ENCODE data around the gene PALLD.

Gene PALLD

DNA sequence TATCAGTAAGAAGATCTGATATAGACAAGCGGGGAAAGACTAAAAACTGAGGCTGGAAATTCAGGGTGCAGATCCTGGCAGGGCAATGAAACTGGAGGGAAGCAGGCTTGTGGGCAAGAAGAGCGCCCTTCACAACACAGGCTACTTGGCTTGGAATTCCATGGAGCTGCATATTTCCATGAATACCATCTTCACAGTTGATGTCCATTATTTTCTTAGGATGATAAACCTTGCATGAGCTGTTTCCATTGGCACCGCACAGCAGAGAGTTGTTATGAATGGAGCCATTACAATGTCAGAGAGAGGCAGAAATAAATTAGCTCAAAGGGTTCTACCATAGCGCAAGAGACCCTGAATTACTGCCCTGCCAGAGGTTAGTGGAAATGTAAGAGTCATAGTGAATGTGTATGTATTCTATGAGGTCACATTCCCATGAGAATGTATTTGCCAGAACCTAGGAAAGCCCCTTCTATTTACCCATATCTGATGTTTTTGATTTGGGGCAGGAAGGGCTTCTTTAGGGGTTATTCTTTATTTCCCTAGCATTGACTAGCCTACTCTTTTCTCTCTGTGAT lies 215.6 kb downstream of the PALLD start:
- no peak for DNase-seq
- Histone ChIP-seq H3K36me3 (no peaks in the 10 kb centered on the region), H3K27ac (no peak overlapping the region), H3K27me3 (ENCODE audit: insufficient read depth, low read depth, severe bottlenecking) (no peaks in the 10 kb centered on the region), H3K4me3 (ENCODE audit: low read depth, low read length) (no peak overlapping the region), H3K9me3 (ENCODE audit: severe bottlenecking) (no peaks in the 10 kb centered on the region)
- TF ChIP-seq, protein P1, sequence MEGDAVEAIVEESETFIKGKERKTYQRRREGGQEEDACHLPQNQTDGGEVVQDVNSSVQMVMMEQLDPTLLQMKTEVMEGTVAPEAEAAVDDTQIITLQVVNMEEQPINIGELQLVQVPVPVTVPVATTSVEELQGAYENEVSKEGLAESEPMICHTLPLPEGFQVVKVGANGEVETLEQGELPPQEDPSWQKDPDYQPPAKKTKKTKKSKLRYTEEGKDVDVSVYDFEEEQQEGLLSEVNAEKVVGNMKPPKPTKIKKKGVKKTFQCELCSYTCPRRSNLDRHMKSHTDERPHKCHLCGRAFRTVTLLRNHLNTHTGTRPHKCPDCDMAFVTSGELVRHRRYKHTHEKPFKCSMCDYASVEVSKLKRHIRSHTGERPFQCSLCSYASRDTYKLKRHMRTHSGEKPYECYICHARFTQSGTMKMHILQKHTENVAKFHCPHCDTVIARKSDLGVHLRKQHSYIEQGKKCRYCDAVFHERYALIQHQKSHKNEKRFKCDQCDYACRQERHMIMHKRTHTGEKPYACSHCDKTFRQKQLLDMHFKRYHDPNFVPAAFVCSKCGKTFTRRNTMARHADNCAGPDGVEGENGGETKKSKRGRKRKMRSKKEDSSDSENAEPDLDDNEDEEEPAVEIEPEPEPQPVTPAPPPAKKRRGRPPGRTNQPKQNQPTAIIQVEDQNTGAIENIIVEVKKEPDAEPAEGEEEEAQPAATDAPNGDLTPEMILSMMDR (IDR thresholded peaks at IDR 0.05; ENCODE audit: low read depth, low read length), result no peak

DNA sequence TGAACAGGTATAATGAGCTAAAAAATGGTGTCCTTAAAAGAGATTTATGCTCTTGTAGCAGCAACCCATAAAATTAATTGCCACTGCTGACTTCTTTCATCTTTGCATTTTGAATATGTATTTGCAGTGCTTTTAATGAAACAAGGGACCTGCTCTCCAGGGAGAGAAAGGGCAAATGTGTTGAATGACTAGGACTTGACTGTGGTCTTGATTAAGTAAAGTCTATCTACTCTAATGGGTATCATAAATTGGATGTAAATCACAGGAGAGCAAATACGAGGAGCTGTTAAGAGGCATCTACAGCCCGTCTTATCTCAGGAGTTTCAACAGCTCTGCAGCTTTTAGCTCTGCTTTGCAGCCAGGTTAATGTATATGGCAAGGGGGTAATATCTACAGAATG lies 216.4 kb downstream of the PALLD start:
- DNase-seq, result no peak
- Histone ChIP-seq H3K36me3 (no peaks in the 10 kb centered on the region), H3K27me3 (ENCODE audit: insufficient read depth, low read depth, severe bottlenecking) (no peaks in the 10 kb centered on the region), H3K27ac (no peak overlapping the region), H3K4me3 (ENCODE audit: low read depth, low read length) (no peak overlapping the region), H3K9me3 (ENCODE audit: severe bottlenecking) (no peaks in the 10 kb centered on the region)
- TF ChIP-seq, protein P1 (IDR thresholded peaks at IDR 0.05; ENCODE audit: low read depth, low read length), result no peak

DNA sequence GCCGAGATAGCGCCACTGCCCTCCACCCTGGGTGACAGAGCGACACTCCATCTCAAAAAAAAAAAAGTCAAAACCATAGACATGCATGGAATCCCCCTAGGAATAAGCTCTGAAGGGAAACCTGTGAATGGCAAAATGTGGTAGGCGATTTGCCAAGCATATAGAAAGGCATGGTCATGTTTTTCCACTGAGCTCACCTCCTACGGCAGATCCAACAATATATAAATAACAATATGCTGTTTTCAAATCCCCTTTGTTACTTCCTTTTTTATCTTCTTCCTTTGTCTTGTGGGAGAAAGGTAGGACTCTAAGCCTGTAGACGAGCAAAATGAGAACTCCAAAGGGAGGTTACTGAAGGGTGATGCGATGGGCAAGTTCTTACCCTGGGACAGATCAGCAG lies 219.0 kb downstream of the PALLD start:
- no peak for DNase-seq
- H3K9me3 ChIP-seq (ENCODE audit: severe bottlenecking), result no peaks in the 10 kb centered on the region
- no peak overlapping the region for H3K4me3 ChIP-seq (ENCODE audit: low read depth, low read length)
- no peaks in the 10 kb centered on the region for H3K36me3 ChIP-seq
- TF ChIP-seq, protein P1 (IDR thresholded peaks at IDR 0.05; ENCODE audit: low read depth, low read length), result no peak
- no peak overlapping the region for H3K27ac ChIP-seq
- no peaks in the 10 kb centered on the region for H3K27me3 ChIP-seq (ENCODE audit: insufficient read depth, low read depth, severe bottlenecking)

DNA sequence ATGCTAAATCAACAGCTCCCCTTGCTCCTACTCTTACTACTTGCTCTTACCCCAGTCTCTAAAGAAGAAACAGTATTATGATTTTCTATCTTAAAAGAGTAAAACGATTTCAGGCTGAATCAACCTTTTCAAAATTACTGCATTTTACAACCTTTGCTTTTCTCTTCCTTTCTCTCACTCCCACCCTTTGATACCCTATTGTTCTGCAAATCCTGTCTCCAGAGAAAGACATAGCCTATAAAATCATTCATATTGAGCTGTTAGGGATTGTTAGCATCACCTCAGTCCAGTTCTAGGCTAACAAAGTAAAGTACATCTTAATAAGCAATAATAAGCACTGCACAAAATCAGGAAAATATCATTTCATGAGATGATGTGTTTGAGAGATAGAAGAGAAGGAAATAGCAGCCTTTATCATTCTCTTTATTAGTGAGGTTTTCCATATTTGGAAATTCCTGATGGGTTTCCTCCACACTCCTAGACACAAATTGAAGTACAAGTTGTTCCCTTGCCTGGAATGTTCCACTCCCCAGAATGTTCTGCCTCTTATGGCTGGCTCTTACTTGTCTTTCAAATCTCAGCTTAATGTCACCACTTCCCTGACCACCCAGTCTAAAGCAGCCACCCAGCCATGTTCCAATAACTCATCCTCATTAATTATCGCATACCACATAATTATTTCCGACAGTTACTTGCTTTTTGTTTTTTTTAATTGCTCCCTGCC lies 219.7 kb downstream of the PALLD start:
- H3K27me3 ChIP-seq (ENCODE audit: insufficient read depth, low read depth, severe bottlenecking), result no peaks in the 10 kb centered on the region
- TF ChIP-seq, protein P1 (IDR thresholded peaks at IDR 0.05; ENCODE audit: low read depth, low read length), result no peak
- H3K36me3 ChIP-seq, result no peaks in the 10 kb centered on the region
- no peak for DNase-seq
- no peak overlapping the region for H3K27ac ChIP-seq
- H3K4me3 ChIP-seq (ENCODE audit: low read depth, low read length), result no peak overlapping the region
- H3K9me3 ChIP-seq (ENCODE audit: severe bottlenecking), result no peaks in the 10 kb centered on the region

DNA sequence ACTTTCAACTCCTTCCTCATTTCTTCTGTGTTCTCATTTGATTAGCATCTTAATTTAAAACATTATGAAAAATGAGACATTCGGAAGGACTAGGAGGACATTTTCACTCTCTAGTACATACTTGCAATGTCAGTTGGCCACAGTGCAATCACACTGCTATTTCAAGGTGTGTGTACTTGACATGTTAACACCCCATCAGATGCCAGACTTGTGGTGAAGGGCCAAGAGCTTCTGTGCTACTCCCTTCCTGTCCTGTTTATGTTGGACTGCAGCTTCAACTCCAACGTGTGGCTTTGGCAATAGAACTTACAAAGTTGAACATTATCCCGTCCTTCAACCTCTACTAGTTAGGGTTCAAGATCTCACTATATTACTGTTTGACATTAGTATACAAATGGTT lies 221.0 kb downstream of the PALLD start:
- Histone ChIP-seq H3K9me3 (ENCODE audit: severe bottlenecking) (no peaks in the 10 kb centered on the region), H3K27me3 (ENCODE audit: insufficient read depth, low read depth, severe bottlenecking) (no peaks in the 10 kb centered on the region), H3K36me3 (no peaks in the 10 kb centered on the region), H3K4me3 (ENCODE audit: low read depth, low read length) (no peak overlapping the region), H3K27ac (no peak overlapping the region)
- no peak for DNase-seq
- TF ChIP-seq, protein P1 (IDR thresholded peaks at IDR 0.05; ENCODE audit: low read depth, low read length), result no peak

DNA sequence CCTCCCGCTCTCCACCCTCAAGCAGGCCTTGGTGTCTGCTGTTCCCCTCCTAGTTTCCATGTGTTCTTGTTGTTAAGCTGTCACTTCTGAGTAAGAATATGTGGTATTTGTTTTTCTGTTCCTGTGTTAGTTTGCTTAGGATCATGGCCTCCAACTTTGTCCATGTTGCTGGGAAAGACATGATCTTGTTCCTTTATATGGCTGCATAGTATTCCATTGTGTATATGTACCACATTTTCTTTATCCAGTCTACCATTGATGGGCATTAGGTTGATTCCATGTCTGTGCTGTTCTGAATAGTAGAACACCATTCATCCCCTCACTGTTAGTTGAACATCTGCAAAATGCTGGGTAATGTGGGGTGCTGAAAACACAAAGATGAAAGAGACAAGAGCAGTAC lies 222.9 kb downstream of the PALLD start:
- TF ChIP-seq, protein P1 (IDR thresholded peaks at IDR 0.05; ENCODE audit: low read depth, low read length), result no peak
- Histone ChIP-seq H3K27ac (no peak overlapping the region), H3K36me3 (no peaks in the 10 kb centered on the region), H3K4me3 (ENCODE audit: low read depth, low read length) (no peak overlapping the region), H3K9me3 (ENCODE audit: severe bottlenecking) (no peaks in the 10 kb centered on the region), H3K27me3 (ENCODE audit: insufficient read depth, low read depth, severe bottlenecking) (no peaks in the 10 kb centered on the region)
- DNase-seq, result no peak

Data from WERI-Rb-1 (cell line).